HG03432 (cell line): ENCODE measurements around the gene ALKAL2.

ENCODE experiments used
- ATAC-seq: cut with Tn5 transposase; IDR thresholded peaks from one replicate; pipeline ENCODE4 v1.9.1; 2021; ENCODE audit warnings: mild to moderate bottlenecking, moderate library complexity; ENCODE audit not compliant: unreplicated experiment

The ALKAL2 gene

DNA sequence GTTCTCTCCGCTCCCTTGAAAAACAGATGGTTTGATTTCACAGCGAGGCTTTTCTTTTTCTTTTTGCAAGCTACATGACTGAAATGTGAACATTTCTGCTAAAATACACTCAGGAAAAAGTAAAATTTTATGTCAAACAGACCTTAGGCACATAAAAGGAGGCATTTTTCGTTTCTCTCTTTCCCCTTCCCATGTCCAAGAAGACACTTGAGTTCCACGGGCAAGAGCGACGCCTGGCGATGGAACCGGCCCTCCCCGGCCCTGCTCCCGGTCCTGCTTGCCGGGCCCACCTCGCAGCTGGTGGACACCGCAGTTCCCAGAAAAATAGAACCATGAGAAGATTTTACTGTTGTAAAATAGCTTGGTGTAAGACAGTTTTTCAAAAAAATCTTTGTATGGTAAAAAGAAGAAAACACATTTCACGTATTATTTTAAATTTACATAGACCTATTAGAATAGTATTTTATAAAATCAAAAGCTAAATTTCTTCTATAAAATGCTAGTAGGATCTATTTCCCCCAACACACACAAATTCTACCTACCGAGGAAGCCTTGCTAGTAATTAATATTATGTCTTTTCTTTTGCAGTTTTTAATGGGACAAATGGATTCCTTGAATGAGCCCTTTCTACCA is 2.3 kb upstream of the ALKAL2 start:
- ATAC-seq, result no peak

GRCh38 chr2:289362-290089 is 1.6 kb upstream of the ALKAL2 start:
- no peak for ATAC-seq

GRCh38 chr2:288758-289361 is 969 bp upstream of the ALKAL2 start:
- no peak for ATAC-seq

DNA sequence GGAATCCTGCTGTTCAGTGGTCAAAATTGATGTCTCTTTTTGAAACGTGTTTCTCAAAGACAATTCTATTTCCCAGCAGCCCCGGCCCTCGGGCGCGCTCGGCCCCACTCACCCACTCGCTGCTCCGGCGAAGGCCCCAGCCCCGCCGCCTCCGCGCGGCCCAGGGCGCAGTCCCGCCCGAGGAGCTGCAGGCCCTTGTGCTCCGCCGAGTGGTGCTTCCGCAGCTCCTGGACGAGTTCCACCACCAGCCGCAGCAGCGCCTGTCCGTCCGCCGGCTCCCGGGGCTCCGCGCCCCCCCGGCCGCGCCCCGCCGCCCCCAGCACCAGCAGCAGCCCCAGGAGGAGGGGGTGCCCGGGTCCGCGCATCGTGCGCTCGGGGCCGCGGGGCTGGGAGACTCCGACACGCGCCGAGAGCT is 413 bp downstream of the ALKAL2 start:
- no peak for ATAC-seq

DNA sequence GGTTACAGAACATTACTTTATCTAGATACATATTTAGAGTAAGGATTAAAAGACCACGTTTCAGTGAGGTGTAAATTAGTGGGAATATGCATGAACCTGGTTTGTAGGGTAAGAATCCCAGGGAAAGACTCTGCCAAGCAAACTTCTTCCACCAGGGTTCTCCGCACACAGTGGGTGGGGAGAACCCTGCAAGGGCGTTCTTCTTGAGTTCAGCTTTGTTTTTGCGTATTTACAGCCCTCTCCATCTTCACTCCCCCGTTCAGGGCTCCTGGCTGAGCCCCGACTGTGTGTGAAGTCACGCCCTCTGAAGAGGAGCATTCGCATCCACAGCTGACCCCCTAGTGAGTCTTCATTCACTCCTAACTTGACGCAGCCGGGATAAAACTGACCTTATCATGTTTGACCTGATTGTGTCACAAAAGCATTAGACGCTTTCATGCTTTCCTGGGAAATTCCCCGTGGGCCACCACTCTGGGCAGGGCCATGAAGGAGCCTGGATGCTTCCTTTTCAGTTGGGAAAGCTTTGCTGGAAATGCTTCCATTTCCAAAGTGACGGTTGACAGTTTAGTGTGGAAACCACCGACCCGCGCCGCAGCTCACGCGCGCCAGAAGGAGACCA is 1.0 kb downstream of the ALKAL2 start:
- no peak for ATAC-seq

DNA sequence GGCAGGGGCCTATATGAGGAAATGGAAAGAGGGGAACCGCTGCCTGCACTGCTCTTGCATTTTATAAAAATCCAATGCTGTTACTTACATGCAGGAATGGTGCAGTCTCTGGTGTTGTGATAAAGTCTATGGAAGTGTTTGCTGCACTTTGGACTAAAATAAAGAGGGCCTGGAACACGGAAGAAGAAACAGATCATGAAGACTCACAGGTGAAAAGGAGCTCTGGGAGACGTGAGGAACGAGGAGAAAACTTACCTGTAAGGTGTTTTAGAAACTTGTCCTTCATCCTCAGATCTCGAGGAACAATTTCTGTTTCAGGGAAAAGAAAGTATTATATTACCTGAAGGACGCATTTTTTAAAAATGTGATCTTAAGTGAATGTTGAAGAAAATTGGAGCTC is 1.9 kb downstream of the ALKAL2 start:
- ATAC-seq, result no peak

GRCh38 chr2:285531-285930 is 2.4 kb downstream of the ALKAL2 start:
- no peak for ATAC-seq

DNA sequence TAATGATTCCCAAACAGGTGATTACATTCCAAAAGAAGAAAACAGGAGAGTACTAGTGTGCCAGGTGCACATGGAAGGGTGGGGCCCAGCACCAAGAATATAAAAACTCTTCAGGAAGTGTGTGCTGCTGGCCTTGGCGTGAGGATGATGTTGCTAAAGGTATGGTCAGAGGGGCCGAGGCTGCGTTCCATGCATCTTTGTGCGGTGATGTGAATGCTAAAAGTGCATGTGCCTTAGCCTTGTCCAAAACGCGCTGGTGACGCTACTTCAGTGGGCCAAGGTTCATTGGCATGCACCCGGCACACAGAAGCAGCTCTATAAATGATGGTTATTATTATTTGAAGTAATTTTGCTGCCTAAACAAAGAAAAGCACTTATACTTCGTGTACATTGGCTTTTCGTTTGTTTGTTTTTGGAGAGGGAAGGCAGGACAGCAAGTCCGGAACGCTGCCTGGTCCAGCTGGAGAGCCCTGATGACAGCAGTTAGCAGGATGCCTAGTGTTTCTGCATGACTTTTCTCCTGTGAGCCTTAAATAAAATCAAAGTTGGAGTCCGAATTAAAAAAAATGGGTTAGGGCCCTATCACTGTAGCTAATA is 2.9 kb downstream of the ALKAL2 start:
- no peak for ATAC-seq

DNA sequence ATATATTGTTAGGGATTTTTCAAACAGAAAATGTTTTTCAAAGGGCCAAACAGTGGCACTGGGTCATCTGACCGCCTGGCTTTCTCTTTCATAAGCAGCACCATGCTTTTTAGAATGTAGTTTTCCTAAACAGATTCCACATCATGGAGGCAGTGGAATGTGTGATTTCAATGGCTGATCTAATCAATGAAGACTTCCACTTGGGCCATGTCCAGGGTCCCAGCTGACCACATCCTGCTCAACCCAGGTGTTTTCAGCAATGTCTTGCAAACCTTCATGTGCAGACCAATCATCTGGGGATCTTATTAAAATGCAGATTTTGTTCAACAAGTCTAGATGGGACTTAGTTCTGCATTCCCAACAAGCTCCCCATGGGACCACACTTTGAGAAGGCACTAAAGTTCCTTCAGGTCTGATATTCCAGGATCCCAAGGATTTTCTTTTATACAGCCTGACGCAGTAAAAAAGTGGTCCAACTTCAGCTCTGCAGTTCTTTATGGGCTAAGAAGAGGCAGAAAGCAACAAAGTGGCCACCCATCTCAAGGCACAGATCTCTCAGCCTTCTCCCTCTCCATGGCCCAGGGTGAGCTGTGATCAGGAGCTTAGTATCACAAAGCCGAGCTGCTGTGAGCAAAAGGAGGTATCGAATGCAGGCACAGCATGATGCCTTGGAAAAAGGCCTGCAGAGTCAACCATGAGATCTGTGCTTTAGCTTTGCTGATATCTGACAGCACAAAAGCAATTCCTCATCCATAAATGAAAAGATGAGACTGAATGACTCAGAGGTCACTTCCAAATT is 3.7 kb downstream of the ALKAL2 start:
- no peak for ATAC-seq

DNA sequence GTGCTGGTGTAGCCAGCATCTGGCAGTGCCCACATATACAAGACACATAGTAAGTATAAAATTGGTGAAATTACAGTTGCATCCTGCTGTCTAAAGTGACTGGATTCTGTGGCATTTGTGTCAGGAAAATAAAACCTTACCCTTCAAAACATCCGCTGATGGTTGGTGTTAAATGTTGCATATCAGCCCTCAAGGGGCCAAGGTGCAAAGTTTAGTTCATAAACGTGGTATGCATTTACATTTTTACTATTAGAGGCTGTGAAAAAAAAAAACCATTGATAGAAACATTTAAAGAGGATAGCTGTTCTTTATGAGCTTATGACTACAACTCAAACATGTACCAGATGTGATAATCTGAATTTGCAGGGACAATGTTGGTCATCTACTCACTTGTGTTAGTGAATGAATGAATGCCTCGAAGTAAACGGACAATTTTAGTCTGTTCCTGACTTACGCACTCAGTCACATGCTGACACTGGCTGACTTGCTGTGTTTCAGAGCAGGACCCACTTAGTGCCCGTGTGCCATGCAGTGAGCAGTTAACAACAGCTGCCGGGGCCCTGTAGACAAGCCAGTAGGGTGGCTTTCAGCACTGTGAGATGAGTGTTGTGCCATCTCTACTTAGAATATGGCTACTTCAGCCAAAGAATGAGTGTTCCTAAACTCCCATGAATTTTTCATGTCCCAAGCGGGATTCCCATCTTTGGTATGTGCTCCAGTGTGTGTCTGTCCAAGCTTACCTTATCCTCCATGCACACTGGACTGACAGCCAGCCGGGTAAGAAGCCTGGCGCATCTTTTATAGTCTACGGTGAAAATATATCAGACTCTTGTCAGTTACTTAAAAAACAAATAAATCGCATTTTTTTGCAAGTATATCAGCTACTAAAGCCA is 5.3 kb downstream of the ALKAL2 start:
- ATAC-seq, result no peak

DNA sequence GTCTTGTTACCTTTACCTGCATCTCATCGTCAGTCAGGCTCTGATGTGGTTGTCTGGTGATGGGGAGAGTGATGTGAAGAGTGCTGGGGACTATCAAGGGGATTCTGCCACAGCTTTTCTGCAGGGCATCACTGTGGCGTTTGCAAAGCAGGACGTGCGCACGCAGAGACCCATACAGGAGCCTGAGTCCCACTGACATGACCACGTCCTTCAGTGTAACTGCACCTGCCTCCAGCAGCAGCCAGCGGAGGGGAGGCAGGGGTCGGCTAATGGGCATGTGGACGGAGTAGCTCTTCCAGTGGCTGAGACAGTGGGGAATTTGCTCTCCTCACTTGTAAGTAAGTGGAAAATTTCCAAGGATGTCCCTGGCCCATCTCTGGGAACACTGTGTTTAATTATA is 6.5 kb downstream of the ALKAL2 start:
- no peak for ATAC-seq

- ATAC-seq, result no peak
These were observed 7.2 kb downstream of the ALKAL2 start for GRCh38 chr2:280650-281110.

DNA sequence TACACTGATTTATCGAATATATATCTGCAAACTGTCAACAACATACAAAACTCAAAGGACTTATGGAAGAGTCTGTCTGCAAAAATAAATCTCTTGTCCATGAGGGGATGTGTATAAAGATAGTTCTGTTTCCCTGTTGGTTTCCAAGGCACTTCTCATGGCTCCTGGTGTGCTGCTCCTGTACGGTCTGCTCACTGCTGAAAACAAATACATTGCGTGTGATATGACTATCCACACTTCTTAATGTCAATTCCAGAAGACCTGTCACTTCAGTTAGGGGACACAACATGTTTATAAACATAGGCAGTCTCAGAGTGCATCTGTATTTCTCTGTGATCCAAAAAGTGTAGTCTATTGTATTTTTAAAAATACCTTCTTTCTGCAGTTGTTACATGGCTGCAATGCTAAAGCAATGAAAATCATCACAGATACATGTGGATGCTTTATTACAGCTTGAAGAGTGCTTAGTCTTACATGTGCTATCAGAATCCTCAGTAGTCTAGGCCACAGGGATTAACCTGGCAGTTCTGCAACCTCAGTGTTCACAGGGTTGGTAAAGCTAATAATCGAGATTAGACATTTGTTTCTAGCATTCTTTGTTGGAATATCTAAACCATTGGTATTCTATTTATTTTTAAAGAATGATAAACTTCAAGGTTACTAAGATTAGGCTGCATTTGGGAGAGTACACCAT is 7.8 kb downstream of the ALKAL2 start:
- no peak for ATAC-seq

GRCh38 chr2:279366-279765 is 8.5 kb downstream of the ALKAL2 start:
- ATAC-seq, result no peak

GRCh38 chr2:278927-279320 is 9.0 kb downstream of the ALKAL2 start:
- no peak for ATAC-seq

DNA sequence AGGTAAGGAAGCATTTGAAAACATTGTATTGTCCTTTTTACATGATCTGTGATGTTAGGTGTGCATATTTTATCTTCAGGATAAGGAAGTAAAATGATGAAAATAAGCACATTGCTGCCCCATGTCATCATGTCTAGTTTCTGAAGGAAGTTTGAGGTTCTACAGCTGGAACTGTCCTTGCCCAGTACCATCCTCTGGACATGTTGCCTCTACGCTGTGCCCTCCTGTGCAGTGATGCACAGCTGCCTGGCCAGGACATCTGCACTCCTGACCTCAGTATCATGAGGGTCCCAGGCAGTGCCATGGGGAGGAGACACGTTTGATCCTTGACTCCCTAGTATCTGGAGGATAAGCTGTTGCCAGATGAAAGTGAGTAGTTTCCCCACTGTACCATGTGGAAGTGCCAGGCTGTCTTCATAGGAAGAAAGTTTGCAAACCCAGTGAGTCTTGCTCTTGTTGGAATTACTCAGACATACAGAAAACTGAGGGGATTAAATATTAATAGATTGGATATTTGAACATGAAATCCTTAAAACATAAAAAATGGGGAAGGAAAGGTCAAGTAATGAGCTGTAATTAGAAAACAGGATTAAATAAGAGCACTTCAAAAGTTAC is 9.5 kb downstream of the ALKAL2 start:
- ATAC-seq, result no peak

- peak; percentile 99 for ATAC-seq
These were observed 12.4 kb downstream of the ALKAL2 start for GRCh38 chr2:275466-275865.

DNA sequence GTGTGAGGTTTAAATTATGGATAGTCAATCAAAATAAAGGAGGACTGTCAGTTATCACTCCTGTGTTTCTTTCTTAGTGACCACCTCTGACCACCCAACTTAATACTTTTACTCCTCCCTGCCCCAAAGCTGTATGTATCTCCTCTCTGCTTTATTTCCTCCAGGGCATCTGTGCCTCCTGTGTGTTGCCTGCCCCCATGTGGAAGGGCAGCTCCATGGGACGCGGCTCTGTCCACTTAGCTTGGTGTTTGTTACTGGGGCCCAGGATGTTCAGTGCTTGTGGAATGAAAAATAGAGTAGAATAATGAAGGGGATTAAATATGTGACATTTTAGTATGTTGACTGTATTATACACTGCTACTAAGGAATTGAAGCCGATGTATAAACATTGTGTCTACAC is 13.4 kb downstream of the ALKAL2 start:
- ATAC-seq, result no peak

DNA sequence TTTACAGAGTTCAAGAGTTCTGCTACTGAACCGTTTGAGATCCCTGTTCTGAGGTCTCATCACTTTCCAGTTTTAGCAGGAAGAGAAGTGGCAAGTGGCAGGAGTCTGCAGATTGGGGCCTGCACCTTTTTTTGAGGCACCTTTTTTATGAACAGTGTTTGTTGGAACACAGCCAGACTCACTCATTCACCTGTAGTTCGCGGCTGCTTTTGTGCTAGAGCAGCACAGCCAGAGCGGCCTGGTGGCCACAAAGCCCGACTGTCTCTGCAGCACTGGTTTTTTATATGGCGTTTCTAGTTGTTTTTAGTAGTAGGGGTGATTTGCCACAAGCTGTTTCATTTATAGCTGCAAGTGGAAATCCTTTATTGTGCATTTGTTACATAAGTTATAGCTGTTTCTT is 14.6 kb downstream of the ALKAL2 start:
- no peak for ATAC-seq
